ENCODE measurements around the gene LAD1.

Gene LAD1

GRCh38 chr1:201427963-201428362 is 28.8 kb upstream of the LAD1 start:
- H3K27ac ChIP-seq: no peak overlapping the region
- no peak for TF ChIP-seq CTCF (conservative IDR thresholded peaks at IDR 0.05; ENCODE audit: low read depth)
- POLR2A ChIA-PET (ENCODE audit: low non-redundant PET): no interaction called here
- CTCF ChIA-PET: no interaction called here
- DNase-seq (ENCODE audit: low spot score): no peak

GRCh38 chr1:201426479-201427310 is 27.6 kb upstream of the LAD1 start:
- H3K27ac ChIP-seq: no peak overlapping the region
- ChIA-PET POLR2A (ENCODE audit: low non-redundant PET) (no interaction called here), CTCF (interaction anchor here (0.6 to 1.1 kb wide), 2 partner anchors 9 to 80 kb away, joined by 3 to 4 read pairs; no protein-coding TSS in a partner anchor)
- DNase-seq (ENCODE audit: low spot score): no peak
- no peak for TF ChIP-seq CTCF (conservative IDR thresholded peaks at IDR 0.05; ENCODE audit: low read depth)

- no peak for DNase-seq (ENCODE audit: low spot score)
These were observed 25.0 kb upstream of the LAD1 start for GRCh38 chr1:201424146-201424545.

GRCh38 chr1:201423655-201424054 is 24.5 kb upstream of the LAD1 start:
- ChIA-PET POLR2A (ENCODE audit: low non-redundant PET) (no interaction called here), CTCF (interaction anchor here (0.5 to 1.6 kb wide), 2 partner anchors 12 to 63 kb away, joined by 4 to 9 read pairs; no protein-coding TSS in a partner anchor)
- H3K27ac ChIP-seq: no peak overlapping the region
- no peak for TF ChIP-seq CTCF (conservative IDR thresholded peaks at IDR 0.05; ENCODE audit: low read depth)
- no peak for DNase-seq (ENCODE audit: low spot score)

More at GRCh38 chr1:201424146-201424545, 25.0 kb upstream of the LAD1 start:
- H3K27ac ChIP-seq: no peak overlapping the region
- CTCF ChIA-PET: interaction anchor here (1.6 kb wide), 1 partner anchor 11 kb away, joined by 9 read pairs; no protein-coding TSS in a partner anchor
- POLR2A ChIA-PET (ENCODE audit: low non-redundant PET): no interaction called here
- TF ChIP-seq CTCF (conservative IDR thresholded peaks at IDR 0.05; ENCODE audit: low read depth): no peak

GRCh38 chr1:201422436-201423030 is 23.4 kb upstream of the LAD1 start:
- no peak overlapping the region for H3K27ac ChIP-seq
- POLR2A ChIA-PET (ENCODE audit: low non-redundant PET): no interaction called here
- DNase-seq (ENCODE audit: low spot score): no peak
- CTCF ChIA-PET: interaction anchor here (1.6 kb wide), 1 partner anchor 13 kb away, joined by 9 read pairs; no protein-coding TSS in a partner anchor
- no peak for TF ChIP-seq CTCF (conservative IDR thresholded peaks at IDR 0.05; ENCODE audit: low read depth)

GRCh38 chr1:201422026-201422425 is 22.9 kb upstream of the LAD1 start:
- ChIA-PET POLR2A (ENCODE audit: low non-redundant PET) (no interaction called here), CTCF (no interaction called here)
- DNase-seq (ENCODE audit: low spot score): no peak
- no peak overlapping the region for H3K27ac ChIP-seq
- no peak for TF ChIP-seq CTCF (conservative IDR thresholded peaks at IDR 0.05; ENCODE audit: low read depth)
